Measurements from ENCODE around the gene TMEM260.

TMEM260 gene

DNA sequence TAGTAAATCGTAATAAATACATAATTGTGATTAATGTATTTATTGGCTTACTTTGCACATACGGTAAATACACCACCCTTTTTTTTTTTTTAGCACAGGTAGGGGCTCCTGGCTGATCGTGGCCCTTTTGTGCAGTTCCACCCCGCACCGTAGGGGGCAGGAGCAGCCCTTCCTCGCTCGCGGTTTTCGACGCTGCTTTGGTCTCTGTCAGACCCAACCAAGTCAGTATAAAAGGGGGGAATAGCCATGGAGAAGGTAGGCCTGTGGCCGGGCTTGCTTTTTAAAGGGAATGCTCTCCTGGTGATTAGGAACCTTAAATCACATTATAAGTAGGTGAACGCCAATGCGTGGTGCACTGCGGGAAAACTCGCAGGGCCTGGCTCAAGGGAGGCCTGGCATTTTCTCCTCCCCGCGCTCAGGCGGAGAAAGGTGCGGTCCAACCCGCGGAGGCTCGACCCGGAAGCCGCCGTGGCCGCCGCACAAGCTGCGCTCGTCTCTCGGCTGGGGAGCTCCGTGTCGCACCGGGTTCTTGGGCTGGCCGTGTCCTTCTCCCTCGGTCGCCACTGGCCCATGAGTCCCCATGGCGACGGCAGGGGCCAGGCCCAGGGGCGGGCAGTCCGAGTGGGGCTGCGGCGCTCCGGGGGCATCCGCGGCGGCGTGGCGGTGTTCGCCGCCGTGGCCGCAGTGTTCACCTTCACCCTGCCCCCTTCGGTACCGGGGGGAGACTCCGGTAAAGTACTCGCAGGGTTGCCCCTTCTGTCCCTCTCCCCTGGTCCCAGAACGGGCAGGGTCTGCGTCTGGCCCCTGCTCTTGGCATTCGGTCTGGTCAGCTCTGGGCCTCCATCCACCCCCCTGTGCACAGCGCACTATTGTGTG is at the start of gene TMEM260:
Gene TMEM260, plus strand, starts transcription at position 454 of the 876 bp plus-strand sequence. Its CDS starts 117 bp downstream, at position 571.
- Histone ChIP-seq H3K4me3 (ENCODE audit: low read depth, low read length) (peak within 1 kb of the TSS; percentile 91), H3K36me3 (ENCODE audit: control insufficient read depth, insufficient read depth, low read length) (no peaks in the 10 kb centered on the region), H3K4me1 (ENCODE audit: control insufficient read depth, insufficient read depth, low read length) (no peaks in the 10 kb centered on the region), H3K9me3 (ENCODE audit: control insufficient read depth, insufficient read depth, low read length) (no peaks in the 10 kb centered on the region), H3K27me3 (ENCODE audit: control insufficient read depth, insufficient read depth, low read length) (peaks cover 4% of the 10 kb centered on the region), H3K9ac (ENCODE audit: low read depth, low read length) (peak within 1 kb of the TSS; percentile 100)

DNA sequence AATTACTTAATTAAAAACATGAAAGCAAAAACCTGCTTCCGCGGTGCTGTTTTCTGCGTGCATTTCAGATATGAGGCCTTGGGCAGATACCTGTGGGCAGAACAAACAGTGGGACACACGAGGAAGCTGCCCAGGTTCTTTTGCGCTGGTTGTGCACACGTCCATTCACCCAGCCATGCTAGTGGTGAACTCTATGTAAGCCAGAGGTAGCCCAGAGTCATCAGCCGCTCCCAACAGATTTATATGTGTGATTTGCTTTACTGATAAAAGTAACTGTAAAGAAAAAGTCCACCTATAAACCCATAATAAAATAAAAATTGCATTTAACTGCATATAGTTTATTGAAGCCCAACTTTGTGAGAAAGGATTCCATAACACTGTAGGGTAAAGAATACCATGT is 47.1 kb upstream of the TMEM260 start:
- Histone ChIP-seq H3K4me1 (ENCODE audit: control insufficient read depth, insufficient read depth, low read length) (no peaks in the 10 kb centered on the region), H3K9ac (ENCODE audit: low read depth, low read length) (no peak overlapping the region), H3K27me3 (ENCODE audit: control insufficient read depth, insufficient read depth, low read length) (no peaks in the 10 kb centered on the region), H3K36me3 (ENCODE audit: control insufficient read depth, insufficient read depth, low read length) (no peaks in the 10 kb centered on the region), H3K4me3 (ENCODE audit: low read depth, low read length) (no peak overlapping the region), H3K9me3 (ENCODE audit: control insufficient read depth, insufficient read depth, low read length) (no peaks in the 10 kb centered on the region)

DNA sequence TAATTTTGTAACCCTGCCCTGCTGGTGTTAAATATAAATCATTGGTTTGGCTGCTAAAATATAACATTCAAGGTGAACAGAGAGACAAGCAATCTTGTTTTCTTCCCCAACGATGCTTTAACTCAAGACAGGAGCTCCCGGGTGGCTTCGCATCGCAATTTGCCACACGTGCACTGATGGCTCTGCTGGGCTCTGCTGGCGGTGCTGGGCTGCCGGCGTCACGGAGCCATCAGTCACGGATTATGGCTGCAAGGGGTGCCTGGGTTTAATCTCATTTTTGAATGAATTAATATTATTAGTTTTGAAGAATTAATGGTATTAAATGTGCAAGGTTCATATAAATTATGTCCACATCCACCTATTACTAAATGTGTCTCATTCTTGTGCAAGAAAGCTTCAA is 44.9 kb upstream of the TMEM260 start:
- H3K27me3 ChIP-seq (ENCODE audit: control insufficient read depth, insufficient read depth, low read length): no peaks in the 10 kb centered on the region
- no peak overlapping the region for H3K9ac ChIP-seq (ENCODE audit: low read depth, low read length)
- no peaks in the 10 kb centered on the region for H3K4me1 ChIP-seq (ENCODE audit: control insufficient read depth, insufficient read depth, low read length)
- H3K9me3 ChIP-seq (ENCODE audit: control insufficient read depth, insufficient read depth, low read length): no peaks in the 10 kb centered on the region
- no peak overlapping the region for H3K4me3 ChIP-seq (ENCODE audit: low read depth, low read length)
- H3K36me3 ChIP-seq (ENCODE audit: control insufficient read depth, insufficient read depth, low read length): no peaks in the 10 kb centered on the region

DNA sequence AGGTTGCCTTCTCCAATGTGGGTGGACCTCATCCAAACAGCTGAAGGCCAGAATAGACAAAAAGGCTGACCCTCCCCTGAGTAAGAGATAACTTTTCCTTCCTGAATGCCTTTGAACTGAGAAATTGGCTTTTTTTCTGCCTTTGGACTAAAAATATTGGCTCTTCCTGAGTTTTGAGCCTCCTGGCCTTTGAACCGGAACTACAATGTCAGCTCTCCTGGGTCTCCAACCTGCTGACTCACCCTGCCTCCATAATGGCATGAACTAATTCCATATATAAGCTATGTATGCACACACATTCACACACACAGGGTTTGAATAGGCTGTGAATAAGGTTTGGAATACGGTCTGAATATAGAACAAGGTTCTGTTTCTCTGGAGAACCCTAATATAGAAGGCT is 39.7 kb upstream of the TMEM260 start:
- H3K9ac ChIP-seq (ENCODE audit: low read depth, low read length): no peak overlapping the region
- H3K27me3 ChIP-seq (ENCODE audit: control insufficient read depth, insufficient read depth, low read length): no peaks in the 10 kb centered on the region
- no peaks in the 10 kb centered on the region for H3K9me3 ChIP-seq (ENCODE audit: control insufficient read depth, insufficient read depth, low read length)
- no peaks in the 10 kb centered on the region for H3K4me1 ChIP-seq (ENCODE audit: control insufficient read depth, insufficient read depth, low read length)
- no peaks in the 10 kb centered on the region for H3K36me3 ChIP-seq (ENCODE audit: control insufficient read depth, insufficient read depth, low read length)
- no peak overlapping the region for H3K4me3 ChIP-seq (ENCODE audit: low read depth, low read length)

DNA sequence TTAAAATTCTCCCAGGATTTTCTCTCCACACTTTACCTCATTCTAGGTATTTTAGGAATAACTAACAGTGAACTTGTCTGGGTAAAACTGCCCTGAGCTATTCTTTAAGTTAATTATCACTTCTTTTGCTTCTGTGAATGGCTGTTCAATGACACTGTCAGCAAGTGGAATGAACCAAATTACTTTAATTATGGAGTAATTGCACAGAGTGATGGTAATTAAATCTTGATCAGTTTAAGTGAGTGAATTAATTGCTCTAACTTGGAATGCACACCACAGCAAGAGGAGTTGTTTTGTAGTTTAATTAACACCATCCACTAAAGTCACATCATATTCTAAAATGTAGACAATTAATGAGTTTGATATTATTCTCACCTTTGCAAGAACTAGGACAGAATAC is 36.2 kb upstream of the TMEM260 start:
- Histone ChIP-seq H3K4me3 (ENCODE audit: low read depth, low read length) (no peak overlapping the region), H3K4me1 (ENCODE audit: control insufficient read depth, insufficient read depth, low read length) (no peaks in the 10 kb centered on the region), H3K9ac (ENCODE audit: low read depth, low read length) (no peak overlapping the region), H3K36me3 (ENCODE audit: control insufficient read depth, insufficient read depth, low read length) (no peaks in the 10 kb centered on the region), H3K27me3 (ENCODE audit: control insufficient read depth, insufficient read depth, low read length) (no peaks in the 10 kb centered on the region), H3K9me3 (ENCODE audit: control insufficient read depth, insufficient read depth, low read length) (no peaks in the 10 kb centered on the region)

DNA sequence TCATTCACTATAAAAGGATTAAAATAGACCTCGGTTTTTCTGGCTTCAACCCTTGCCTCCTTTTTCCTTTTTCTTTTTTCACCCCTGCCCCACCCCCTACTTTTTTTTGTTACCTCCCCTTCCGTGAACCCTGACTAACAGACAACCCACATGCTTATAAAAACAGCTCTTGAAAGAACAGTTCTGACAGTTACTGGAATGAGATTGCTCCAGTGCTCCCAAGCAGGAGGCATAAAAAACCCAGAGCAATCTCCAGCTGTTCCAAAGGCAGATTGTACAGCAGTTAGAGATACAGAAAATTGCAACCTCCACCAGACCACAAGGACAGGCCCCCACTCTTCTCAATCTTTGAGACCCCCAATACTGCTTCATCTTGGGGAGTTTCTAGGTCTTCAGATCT is 29.9 kb upstream of the TMEM260 start:
- Histone ChIP-seq H3K36me3 (ENCODE audit: control insufficient read depth, insufficient read depth, low read length) (no peaks in the 10 kb centered on the region), H3K27me3 (ENCODE audit: control insufficient read depth, insufficient read depth, low read length) (no peaks in the 10 kb centered on the region), H3K9ac (ENCODE audit: low read depth, low read length) (no peak overlapping the region), H3K4me1 (ENCODE audit: control insufficient read depth, insufficient read depth, low read length) (peaks cover 4% of the 10 kb centered on the region), H3K4me3 (ENCODE audit: low read depth, low read length) (no peak overlapping the region), H3K9me3 (ENCODE audit: control insufficient read depth, insufficient read depth, low read length) (no peaks in the 10 kb centered on the region)

DNA sequence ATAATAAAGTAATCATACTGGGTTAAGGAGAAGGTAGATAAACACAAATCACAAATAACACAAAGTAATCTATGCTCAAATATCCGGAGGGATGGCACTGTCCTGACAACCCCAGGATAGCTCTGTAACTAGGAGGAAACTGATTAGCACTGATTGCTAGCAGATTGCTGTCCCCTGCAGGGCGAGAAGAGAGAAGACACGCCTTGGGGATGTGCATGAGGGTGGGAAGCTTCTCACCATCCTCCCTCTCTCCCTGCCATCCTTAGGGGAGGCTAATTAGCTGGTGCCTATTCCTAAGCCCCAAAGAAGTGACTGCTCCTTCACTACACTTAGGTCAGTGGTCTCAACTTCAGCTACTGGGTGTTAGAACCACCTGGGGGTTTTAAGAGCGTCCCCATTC is 27.0 kb upstream of the TMEM260 start:
- Histone ChIP-seq H3K4me3 (ENCODE audit: low read depth, low read length) (no peak overlapping the region), H3K9me3 (ENCODE audit: control insufficient read depth, insufficient read depth, low read length) (no peaks in the 10 kb centered on the region), H3K27me3 (ENCODE audit: control insufficient read depth, insufficient read depth, low read length) (peaks cover 2% of the 10 kb centered on the region), H3K36me3 (ENCODE audit: control insufficient read depth, insufficient read depth, low read length) (no peaks in the 10 kb centered on the region), H3K9ac (ENCODE audit: low read depth, low read length) (no peak overlapping the region), H3K4me1 (ENCODE audit: control insufficient read depth, insufficient read depth, low read length) (peaks cover 4% of the 10 kb centered on the region)

DNA sequence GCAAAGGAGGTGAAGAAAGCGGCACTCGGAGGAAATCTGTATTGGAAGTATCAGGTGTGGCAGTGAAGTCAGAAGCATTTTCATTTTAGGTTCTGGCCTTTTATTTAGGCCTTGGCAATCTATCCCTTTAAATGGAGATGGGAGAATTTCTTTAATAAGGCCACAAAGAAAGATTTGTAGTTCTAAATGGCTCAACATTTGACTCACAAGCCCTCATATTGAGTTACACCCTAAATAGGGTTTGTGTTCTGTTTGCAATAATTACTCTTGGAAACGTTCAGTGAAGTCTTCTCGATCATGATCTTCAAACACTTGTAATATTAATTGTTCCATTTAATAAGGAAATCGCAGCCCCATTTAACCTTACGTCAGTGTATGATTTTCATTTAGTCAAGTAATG is 25.3 kb upstream of the TMEM260 start:
- Histone ChIP-seq H3K9me3 (ENCODE audit: control insufficient read depth, insufficient read depth, low read length) (no peaks in the 10 kb centered on the region), H3K4me1 (ENCODE audit: control insufficient read depth, insufficient read depth, low read length) (peaks cover 4% of the 10 kb centered on the region), H3K27me3 (ENCODE audit: control insufficient read depth, insufficient read depth, low read length) (peaks cover 2% of the 10 kb centered on the region), H3K9ac (ENCODE audit: low read depth, low read length) (peak overlapping the region; percentile 8), H3K36me3 (ENCODE audit: control insufficient read depth, insufficient read depth, low read length) (no peaks in the 10 kb centered on the region), H3K4me3 (ENCODE audit: low read depth, low read length) (no peak overlapping the region)

DNA sequence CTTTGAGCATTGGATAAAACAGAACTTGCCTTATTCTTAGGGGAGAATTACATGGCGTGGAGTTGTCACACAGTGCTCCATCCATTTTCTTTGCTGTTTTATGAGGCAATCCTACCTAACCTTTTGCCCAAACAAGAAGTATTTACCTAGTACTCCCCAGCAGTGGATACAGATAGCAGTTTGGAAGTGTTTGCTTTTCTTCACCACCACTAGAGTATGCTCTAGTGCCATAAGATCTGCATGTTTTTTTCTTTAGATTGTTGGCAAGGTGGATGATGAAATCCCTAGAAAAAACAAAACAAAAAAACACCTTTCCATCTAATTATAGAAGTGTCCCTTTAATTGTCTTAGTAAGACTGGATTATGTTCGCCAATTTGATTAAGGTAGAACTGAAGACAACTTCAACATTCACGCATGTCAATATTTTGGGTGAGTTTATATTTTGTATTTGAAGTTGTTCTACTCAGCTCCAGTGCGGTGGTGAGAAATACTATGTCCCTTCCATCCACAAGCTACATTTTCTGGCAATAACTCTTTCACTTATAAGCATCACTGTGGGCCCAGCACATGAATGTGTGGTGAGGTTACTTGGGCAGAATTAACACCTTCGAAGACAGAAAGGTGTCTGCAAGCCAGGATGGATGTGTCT is 23.6 kb upstream of the TMEM260 start:
- Histone ChIP-seq H3K36me3 (ENCODE audit: control insufficient read depth, insufficient read depth, low read length) (no peaks in the 10 kb centered on the region), H3K9ac (ENCODE audit: low read depth, low read length) (no peak overlapping the region), H3K9me3 (ENCODE audit: control insufficient read depth, insufficient read depth, low read length) (no peaks in the 10 kb centered on the region), H3K4me3 (ENCODE audit: low read depth, low read length) (no peak overlapping the region), H3K4me1 (ENCODE audit: control insufficient read depth, insufficient read depth, low read length) (no peaks in the 10 kb centered on the region), H3K27me3 (ENCODE audit: control insufficient read depth, insufficient read depth, low read length) (peaks cover 2% of the 10 kb centered on the region)

DNA sequence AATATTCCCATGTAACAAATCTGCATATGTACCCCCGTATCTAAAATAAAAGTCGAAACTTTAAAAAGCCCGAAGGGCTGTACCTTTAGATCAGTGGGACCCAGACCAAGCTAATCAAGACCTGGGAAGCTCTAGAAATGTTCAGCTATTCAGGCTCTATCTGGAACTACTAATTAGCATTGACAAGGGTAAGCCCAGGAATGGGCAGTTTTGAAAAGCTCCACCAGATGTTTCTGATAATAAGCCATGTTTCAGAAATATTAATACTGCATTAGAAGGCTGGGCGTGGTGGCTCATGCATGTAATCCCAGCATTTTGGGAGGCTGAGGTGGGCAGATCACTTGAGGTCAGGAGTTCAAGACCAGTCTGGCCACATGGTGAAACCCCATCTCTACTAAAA is 20.4 kb upstream of the TMEM260 start:
- Histone ChIP-seq H3K9me3 (ENCODE audit: control insufficient read depth, insufficient read depth, low read length) (no peaks in the 10 kb centered on the region), H3K9ac (ENCODE audit: low read depth, low read length) (no peak overlapping the region), H3K36me3 (ENCODE audit: control insufficient read depth, insufficient read depth, low read length) (no peaks in the 10 kb centered on the region), H3K4me1 (ENCODE audit: control insufficient read depth, insufficient read depth, low read length) (no peaks in the 10 kb centered on the region), H3K4me3 (ENCODE audit: low read depth, low read length) (no peak overlapping the region), H3K27me3 (ENCODE audit: control insufficient read depth, insufficient read depth, low read length) (peaks cover 2% of the 10 kb centered on the region)

DNA sequence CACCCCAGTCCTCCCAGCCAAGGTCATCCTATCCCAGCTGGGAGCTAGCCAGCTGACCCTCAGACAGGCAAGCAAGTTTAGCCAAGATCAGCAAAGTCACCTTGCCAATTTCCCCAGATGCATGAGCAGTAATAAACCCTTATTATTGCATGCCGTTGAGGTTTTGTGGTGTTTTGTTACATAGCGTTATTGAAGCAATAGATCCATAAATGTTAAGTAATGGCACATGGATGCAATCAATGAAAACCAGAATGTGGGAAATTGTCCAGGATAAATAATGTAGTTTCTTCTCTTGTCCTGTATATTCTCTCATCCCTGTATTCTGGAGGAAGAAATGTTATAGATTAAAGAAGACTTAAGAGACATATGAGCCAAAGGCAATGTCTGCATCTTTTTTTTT is 18.0 kb upstream of the TMEM260 start:
- no peaks in the 10 kb centered on the region for H3K4me1 ChIP-seq (ENCODE audit: control insufficient read depth, insufficient read depth, low read length)
- no peaks in the 10 kb centered on the region for H3K36me3 ChIP-seq (ENCODE audit: control insufficient read depth, insufficient read depth, low read length)
- H3K27me3 ChIP-seq (ENCODE audit: control insufficient read depth, insufficient read depth, low read length): peaks cover 2% of the 10 kb centered on the region
- no peak overlapping the region for H3K9ac ChIP-seq (ENCODE audit: low read depth, low read length)
- no peak overlapping the region for H3K4me3 ChIP-seq (ENCODE audit: low read depth, low read length)
- H3K9me3 ChIP-seq (ENCODE audit: control insufficient read depth, insufficient read depth, low read length): no peaks in the 10 kb centered on the region

DNA sequence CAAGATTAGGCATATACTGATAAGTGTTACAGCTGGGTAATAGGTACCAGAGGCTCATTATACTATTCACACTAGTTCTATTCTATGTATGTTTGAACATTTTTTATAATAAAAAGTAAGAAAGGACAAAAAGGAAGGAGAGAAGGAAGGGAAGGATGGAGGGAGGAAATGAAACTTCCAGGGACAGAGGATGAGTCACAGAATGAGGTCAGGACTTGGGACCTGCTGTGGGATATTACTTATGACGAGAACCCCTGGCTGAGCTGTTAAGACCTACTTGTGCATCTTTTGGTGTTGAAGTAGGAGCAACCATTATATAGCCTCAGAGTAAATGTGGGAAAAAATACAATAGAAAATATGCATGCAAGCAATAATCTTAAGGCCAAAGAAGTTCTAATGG is 16.7 kb upstream of the TMEM260 start:
- Histone ChIP-seq H3K27me3 (ENCODE audit: control insufficient read depth, insufficient read depth, low read length) (no peaks in the 10 kb centered on the region), H3K9me3 (ENCODE audit: control insufficient read depth, insufficient read depth, low read length) (no peaks in the 10 kb centered on the region), H3K4me3 (ENCODE audit: low read depth, low read length) (no peak overlapping the region), H3K36me3 (ENCODE audit: control insufficient read depth, insufficient read depth, low read length) (no peaks in the 10 kb centered on the region), H3K4me1 (ENCODE audit: control insufficient read depth, insufficient read depth, low read length) (no peaks in the 10 kb centered on the region), H3K9ac (ENCODE audit: low read depth, low read length) (no peak overlapping the region)

Data from iPS-15b (cell line).